MV-4-11 (cell line): ENCODE measurements around the gene RASIP1.

Experiments
- DNase-seq: peaks from one replicate; lab custom pipeline; 2025; lab: John Stamatoyannopoulos, UW

Gene RASIP1

DNA sequence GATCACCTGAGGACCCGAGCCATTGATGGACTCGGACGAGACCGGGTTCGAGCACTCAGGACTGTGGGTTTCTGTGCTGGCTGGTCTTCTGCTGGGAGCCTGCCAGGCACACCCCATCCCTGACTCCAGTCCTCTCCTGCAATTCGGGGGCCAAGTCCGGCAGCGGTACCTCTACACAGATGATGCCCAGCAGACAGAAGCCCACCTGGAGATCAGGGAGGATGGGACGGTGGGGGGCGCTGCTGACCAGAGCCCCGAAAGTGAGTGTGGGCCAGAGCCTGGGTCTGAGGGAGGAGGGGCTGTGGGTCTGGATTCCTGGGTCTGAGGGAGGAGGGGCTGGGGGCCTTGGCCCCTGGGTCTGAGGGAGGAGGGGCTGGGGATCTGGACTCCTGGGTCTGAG is 15.8 kb upstream of the RASIP1 start:
- DNase-seq, result no peak

GRCh38 chr19:48755787-48756186 is 15.4 kb upstream of the RASIP1 start:
- no peak for DNase-seq

DNA sequence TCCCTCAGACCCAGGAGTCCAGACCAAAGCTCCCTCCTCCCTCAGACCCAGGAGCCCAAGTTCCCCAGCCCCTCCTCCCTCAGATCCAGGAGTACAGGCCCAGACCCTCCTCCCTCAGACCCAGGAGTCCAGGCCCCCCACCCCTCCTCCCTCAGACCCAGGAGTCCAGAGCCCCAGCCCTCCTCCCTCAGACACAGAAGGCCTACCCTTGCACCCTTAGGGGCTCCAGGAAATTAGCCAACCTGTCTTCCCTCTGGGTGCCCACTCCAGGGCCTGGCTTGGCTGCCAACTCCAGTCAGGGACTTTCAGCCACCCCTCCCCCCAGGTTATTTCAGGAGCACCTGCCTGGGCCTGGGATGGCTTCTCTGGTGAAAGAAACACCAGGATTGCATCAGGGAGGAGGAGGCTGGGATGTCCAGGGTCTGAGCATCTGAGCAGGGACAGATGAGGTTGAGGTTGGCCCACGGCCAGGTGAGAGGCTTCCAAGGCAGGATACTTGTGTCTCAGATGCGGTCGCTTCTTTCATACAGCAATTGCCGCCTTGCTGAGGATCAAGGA is 14.8 kb upstream of the RASIP1 start, which contains the start of gene FGF21:
Gene FGF21, plus strand, starts transcription at position 441 of the 558 bp plus-strand sequence. CDS start 713 bp downstream, outside the sequence.
- DNase-seq, result no peak

DNA sequence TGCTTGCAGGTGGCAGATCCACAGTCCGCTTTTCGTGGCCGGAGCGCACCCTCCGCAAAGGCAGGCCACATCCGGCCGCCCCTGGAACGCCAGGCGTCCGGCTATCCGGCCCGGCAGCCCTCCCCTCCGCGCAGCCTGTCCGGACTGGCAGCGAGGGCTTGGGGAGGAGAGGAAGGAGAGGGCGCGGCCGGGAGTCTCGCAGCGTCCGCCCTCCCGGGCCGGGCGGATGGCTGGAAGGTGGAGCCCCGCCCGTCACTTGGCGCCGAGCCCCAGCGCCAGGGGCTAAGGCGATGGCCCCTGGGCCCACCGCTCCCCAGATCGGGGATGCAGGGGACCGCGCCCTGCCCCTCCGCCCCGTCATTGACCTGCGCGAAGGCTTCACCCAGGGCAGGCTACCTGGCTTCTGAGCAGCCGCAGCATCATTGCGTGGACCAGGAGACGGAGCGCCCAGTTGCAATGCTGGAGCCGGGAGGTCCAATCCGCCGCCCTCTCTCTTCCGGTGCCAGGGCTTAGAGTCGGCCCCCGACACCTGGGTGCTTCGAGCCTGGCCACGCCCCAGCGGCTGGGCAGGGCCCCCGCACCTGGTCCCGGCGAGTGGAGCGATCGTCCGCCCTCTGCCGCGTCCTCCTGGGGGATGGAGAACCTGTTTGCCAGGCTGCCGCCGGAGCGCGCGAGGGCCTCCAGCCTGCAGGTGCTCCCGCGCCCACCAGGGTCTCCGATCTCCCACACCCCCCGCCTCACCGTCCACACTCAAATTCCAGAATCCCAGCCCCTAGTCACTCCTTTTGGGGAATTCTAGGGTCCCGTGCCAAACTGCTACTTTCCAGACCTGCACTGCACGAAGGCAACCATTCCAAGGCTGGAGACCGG is 12.3 kb upstream of the RASIP1 start, which contains the start of gene FUT1:
Gene FUT1, minus strand, starts transcription at position 146 of the 870 bp plus-strand sequence. CDS start 1,360 bp downstream, outside the sequence.
- DNase-seq, result no peak

DNA sequence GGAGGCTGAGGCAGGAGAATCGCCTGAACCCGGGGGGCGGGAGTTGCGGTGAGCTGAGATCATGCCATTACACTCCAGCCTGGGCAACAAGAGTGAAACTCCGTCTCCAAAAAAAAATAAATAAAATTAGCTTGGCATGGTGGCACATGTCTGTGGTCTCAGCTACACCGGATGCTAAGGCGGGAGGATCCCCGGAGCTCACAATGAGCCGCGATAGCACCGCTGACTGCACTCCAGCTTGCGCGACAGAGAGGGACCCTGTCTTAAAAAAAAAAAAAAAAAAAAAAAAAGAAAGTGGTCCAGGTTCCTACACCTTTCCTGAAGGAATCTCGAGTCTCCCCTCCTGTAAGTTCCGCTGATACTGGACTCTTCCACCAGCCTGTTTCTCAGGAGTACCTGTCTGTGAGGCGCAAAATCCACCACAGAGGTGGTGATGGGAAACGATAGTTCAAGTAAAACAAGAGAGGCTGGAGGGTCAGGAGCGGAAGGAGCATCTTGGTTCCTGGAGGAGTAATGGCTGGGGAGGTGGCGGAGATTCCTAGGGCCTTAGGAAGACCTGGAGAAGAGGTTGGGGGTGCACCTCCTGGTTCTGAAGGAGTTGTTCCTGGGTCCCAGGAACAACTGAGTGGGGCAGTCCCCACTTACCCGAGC is 11.6 kb upstream of the RASIP1 start:
- DNase-seq, result peak; percentile 37

GRCh38 chr19:48750771-48751504 is 10.5 kb upstream of the RASIP1 start:
- DNase-seq, result peak; percentile 26

DNA sequence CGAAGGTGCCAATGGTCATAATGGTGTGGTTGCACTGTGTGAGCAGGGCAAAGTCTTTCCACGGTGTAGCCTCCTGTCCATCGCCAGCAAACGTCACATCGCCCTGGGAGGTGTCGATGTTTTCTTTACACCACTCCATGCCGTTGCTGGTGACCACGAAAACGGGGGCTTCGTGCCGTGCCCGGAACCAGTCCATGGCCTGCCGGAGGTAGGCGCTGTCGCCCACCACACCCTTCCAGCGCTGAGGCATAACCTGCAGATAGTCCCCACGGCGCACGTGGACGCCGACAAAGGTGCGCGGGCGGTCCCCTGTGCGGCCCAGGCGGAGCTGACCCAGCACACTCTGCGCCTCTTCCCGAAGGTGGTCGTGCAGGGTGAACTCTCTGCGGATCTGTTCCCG is 9.9 kb upstream of the RASIP1 start:
- no peak for DNase-seq

GRCh38 chr19:48749571-48750198 is 9.3 kb upstream of the RASIP1 start:
- no peak for DNase-seq

- DNase-seq, result peak; percentile 90
Observed at GRCh38 chr19:48746738-48747575, 6.5 kb upstream of the RASIP1 start, which contains the start of gene IZUMO1. Gene IZUMO1, minus strand, starts transcription at chr19:48746909. Its CDS starts 1,050 bp downstream, at chr19:48745859.

GRCh38 chr19:48746110-48746509 is 5.7 kb upstream of the RASIP1 start:
- DNase-seq, result no peak

GRCh38 chr19:48745208-48745995 is 5.0 kb upstream of the RASIP1 start:
- DNase-seq, result peak; percentile 73

GRCh38 chr19:48742096-48742495 is 1.7 kb upstream of the RASIP1 start:
- no peak for DNase-seq

- DNase-seq, result no peak
Observed at GRCh38 chr19:48741129-48741999, 954 bp upstream of the RASIP1 start.

DNA sequence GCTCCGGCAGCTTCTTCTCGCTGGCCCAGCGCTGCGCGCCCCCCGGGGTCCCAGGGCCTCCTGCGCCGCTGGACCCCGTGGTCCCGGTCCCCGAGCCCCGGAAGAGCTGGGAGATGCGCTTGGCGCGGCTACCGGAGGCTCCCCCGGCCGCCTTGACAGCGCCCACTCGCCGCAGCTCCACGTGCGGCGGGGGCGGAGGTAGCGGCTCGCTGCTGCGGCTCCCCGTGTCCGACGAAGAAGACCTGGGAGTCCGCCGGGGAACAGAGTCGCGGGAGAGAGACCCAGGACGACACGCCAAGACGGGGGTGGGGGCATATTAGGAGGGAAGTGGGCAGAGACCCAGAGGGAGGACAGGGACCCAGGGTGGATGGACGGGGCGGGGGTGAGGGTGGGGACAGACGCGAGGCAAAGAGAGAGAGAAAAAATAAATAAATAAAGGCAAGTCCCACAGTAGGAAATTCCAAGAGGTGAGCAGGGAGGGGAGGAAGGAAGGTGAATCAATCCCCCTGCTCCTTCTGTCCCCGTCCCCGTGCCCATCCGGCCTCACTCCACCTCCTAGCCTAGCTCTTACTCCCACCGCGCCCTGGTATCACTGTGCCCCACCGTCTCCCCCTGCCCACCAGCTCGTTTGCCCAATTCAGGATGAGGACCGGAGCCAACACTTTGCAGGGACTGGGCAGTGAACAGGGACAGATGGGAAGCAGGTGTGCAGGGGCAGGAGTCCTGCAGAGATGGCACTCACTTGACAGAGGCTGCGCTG is 826 bp downstream of the RASIP1 start:
- DNase-seq, result no peak

- DNase-seq, result peak; percentile 87
Observed at GRCh38 chr19:48738557-48739403, 1.6 kb downstream of the RASIP1 start.

DNA sequence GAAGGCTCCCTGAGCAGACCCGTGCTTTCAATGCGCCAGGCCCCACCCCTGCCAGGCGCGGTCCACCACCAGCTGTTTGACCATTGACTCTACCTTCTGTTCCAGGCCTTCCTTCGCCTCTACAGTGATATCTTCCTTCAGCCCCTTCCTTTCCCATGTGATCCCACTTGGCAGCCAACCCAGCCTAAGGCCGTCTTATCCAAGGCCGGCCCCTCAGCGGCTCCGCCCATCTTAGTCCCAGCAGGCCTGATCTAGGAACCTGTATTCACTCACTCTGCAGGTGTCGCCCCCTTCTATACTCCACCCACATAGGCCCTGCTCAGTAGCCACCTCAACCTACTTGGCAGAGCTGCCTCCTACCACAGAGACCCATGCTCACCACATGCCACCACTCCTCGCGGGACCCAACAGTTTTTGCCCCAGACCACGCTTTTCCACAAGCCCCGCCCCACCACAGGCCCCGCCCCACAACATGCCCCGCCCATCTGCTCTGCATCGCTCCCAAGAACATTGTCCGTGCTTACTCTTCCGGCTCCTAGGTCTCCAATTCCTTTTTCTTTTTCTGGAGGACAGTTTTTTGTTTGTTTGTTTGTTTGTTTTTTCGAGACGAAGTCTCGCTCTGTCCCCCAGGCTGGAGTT is 2.9 kb downstream of the RASIP1 start:
- DNase-seq, result no peak
